Breast epithelium (tissue), 3 donors: Measurements from ENCODE around the gene MICALL1.
A peak's percentile ranks its signal among the peaks of the same experiment; 100 is the strongest.

Experiments
- POLR2A ChIP-seq: fragments of 450-650 bp; IDR thresholded peaks from one replicate; pipeline ENCODE4 v1.6.1; 2016; ENCODE audit warnings: antibody characterized with exemption, mild to moderate bottlenecking, moderate library complexity
- POLR2AphosphoS5 ChIP-seq, 3 donors: sonication (generic); formaldehyde crosslinking; IDR thresholded peaks; one replicate each; pipeline ENCODE4 v1.6.1; 2017; ENCODE audit warnings: antibody characterized with exemption in 3 of 3
- TF ChIP-seq, protein P1 (sequence below), 3 donors: fragments of 450-650 bp; IDR thresholded peaks; one replicate each; pipeline ENCODE4 v1.5.1; 2016 to 2017; ENCODE audit warnings: antibody characterized with exemption in 3 of 3, mild to moderate bottlenecking in 3 of 3, moderate library complexity in 3 of 3

DNA sequence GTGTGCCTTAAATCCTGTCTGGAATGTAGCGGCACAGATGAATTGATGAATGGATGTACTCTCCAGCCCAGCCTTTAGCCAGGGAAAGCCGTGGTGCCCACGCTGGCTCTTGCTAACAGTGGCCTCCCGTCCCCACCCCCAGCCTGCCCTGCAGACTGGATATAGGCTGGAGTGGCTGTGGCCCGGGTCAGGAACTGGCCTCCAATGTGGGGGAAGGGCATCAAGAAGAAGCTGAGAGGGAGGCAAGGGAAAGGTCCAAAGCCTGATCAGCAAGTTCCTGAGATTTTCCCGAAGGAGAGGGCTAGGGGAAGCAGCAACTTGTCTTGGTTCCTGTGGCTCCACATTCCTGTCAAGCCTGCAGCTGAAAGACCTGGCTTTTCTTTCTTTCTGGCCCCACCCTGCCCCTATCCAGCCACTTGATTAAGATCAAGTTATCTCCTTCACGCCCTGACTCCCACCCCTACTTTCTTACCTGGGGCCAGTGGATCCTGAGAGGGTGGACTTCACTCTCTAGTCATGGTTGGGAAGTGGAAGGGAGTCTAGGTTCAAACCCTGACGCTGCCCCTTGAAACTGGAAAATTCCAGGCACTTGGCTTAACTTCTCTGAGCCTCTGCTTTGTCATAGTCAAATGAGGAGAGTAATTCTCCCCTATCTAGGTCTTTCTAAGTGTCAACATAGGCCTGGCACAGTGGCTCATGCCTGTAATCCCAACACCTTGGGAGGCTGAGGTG, 11.0 kb upstream of the MICALL1 start:
- TF ChIP-seq, protein P1, sequence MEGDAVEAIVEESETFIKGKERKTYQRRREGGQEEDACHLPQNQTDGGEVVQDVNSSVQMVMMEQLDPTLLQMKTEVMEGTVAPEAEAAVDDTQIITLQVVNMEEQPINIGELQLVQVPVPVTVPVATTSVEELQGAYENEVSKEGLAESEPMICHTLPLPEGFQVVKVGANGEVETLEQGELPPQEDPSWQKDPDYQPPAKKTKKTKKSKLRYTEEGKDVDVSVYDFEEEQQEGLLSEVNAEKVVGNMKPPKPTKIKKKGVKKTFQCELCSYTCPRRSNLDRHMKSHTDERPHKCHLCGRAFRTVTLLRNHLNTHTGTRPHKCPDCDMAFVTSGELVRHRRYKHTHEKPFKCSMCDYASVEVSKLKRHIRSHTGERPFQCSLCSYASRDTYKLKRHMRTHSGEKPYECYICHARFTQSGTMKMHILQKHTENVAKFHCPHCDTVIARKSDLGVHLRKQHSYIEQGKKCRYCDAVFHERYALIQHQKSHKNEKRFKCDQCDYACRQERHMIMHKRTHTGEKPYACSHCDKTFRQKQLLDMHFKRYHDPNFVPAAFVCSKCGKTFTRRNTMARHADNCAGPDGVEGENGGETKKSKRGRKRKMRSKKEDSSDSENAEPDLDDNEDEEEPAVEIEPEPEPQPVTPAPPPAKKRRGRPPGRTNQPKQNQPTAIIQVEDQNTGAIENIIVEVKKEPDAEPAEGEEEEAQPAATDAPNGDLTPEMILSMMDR (IDR thresholded peaks at IDR 0.05): no peak
- peak in 1 of 3 donors; percentile 46 for TF ChIP-seq POLR2AphosphoS5 (IDR thresholded peaks at IDR 0.05)
- no peak for TF ChIP-seq POLR2A
